Activated CD4-positive, alpha-beta T cell treated with anti-CD3 and anti-CD28 coated beads, Interleukin-2, Interleukin-4, amounts not matched to agents 100 ng/mL and 50 ng/mL, durations not matched to agents 16 hours and 8 hours (primary cell): ENCODE measurements around the gene PLAAT2.

Experiments
- DNase-seq: peaks from one replicate; pipeline ENCODE4 v3.0.0-alpha.2; 2020; ENCODE audit warnings: low spot score

PLAAT2 gene

DNA sequence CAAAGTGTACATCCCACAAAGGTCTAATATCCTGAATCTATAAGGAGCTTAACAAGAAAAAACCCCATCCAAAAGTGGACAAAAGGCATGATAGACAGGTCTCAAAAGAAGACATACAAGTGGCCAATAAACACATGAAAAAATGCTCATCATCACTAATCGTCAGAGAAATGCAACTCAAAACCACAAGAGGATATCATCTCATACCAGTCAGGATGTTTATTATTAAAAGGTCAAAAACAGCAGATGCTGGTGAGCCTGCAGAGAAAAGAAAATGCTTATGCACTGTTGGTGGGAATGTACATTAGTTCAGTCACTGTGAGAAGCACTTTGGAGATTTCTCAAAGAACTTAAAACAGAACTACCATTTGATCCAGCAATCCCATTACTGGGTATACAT, 44.6 kb downstream of the PLAAT2 start:
- no peak for DNase-seq

DNA sequence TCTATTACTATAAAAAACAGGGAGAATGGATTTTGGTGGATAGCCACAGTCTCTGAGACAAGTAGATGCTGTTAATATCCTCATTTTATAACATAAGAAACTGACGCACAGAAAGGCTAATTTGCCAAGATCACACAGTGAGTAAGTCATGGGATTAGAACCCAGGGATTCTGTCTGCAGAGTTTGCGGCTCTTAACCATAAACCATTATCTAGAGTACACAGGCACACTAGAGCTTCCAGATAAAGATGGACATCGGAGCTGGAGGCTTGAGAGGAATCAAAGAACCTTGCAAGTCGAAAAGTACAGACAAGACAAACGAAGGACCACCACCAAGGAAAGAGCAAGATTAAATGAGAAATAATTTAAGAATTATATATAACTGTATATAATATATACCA, 46.0 kb downstream of the PLAAT2 start:
- DNase-seq = no peak

- no peak for DNase-seq
Observed at GRCh38 chr11:63516109-63516508, 47.1 kb downstream of the PLAAT2 start.

DNA sequence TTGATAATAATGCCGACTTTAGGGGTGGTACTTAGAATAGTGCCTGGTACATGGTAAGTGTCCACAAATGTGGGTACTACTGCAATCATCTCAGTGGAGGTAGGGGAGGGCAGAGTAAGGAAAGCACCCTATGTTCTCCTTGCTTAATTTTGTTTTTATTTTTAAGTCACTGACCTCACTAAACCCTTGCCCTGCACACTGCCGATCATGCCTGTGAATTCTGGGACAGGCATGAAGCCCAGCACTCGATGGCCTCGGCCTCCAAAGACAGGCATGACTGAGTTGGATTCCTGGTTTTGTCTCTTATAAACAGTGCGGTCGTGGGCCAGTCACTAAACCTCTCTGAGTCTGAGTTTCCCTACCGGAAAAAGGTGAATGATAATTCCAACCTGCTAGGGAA, 50.4 kb downstream of the PLAAT2 start:
- no peak for DNase-seq

DNA sequence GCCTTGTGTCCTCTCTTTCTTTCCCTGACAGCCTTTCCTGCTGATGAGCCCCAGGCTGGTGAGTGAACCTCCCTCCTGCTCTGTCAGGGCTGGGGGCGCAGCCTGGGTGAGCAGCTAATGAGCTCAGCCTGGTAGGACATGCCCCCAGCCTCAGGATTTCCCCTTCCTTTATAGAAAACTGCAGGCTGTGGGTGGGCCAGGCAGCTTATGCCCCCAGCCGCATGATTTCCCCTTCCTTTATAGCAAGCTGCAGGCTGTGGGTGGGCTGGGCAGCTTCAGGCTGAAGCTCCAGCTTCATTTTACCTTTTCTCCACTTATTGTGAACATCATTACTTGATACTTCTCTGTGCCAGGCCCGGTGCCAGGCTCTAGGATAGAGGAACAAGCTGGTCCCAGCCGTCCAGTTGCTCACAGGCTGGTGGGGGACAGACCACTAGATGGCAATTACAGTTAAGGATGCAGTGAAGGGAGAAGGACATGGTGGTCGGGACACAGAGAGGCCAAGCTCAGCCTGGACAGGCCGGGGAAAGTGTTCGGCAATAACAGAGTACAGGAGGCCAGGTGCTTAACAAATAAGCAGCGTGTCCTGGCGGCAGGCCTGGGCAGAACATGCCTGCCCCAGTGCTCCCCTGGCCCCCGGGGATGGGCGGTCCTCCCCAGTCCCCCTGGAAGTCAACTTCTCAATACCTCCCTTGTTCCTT, 52.0 kb downstream of the PLAAT2 start:
- no peak for DNase-seq

GRCh38 chr11:63510360-63511047, 52.7 kb downstream of the PLAAT2 start:
- DNase-seq = no peak

GRCh38 chr11:63508745-63509144, 54.4 kb downstream of the PLAAT2 start:
- DNase-seq = no peak

DNA sequence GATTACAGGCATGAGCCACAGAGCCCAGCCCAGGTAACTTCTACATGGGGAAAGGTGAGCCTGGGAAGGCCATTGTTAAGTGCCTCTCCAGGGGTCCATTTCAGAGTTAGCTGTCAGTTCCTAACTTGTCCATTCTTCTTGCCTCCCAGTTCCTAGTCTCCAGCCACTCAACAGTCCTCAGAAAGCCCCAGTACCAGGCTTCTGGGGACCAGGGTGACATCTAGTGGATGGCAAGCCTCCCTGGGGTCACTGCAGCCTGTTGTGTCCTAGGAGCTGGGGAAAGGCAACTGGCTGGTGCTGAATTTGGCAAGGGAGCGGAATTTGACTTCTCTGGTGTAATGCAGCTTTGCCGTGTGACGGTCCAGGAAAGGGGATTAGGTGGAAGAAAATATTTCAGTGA, 55.2 kb downstream of the PLAAT2 start:
- DNase-seq = peak; percentile 11

GRCh38 chr11:63507511-63507910, 55.7 kb downstream of the PLAAT2 start:
- no peak for DNase-seq

GRCh38 chr11:63506876-63507275, 56.3 kb downstream of the PLAAT2 start:
- no peak for DNase-seq

GRCh38 chr11:63505857-63506528, 57.2 kb downstream of the PLAAT2 start, which contains the start of gene LGALS12:
LGALS12 (plus strand) TSS chr11:63506084; CDS start chr11:63506459, 375 bp downstream.
- DNase-seq = no peak

DNA sequence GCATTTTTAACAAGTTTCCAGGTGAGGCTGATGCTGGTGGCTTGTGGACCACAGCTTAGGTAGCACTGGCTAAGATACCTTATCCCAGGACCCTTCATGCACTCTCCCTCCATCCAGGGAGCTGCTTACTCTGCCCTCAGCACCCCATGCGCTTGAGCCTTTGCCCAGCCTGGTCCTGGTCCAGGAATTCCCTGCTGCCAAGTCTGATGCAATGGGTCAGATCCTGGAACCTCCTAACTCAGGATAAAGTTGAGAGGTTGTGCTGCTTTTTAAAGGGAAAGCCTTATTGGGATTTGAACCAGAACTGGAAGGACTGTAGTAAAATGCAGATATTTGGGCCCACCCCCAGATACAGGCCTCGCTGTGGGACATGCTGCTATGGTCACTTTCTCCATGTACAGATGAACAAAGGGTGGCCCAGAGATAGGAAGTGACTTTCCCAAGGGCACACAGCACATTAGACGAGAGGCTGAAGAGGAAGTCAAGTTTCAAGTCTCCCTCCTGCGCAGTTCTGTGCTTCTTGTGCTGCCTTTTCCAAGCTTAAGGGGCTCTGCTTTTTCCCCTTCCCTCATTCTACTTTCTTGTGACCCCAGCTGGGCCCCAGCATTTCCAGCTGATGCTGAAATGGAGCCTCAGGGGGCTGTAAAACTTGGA, 58.1 kb downstream of the PLAAT2 start:
- no peak for DNase-seq

DNA sequence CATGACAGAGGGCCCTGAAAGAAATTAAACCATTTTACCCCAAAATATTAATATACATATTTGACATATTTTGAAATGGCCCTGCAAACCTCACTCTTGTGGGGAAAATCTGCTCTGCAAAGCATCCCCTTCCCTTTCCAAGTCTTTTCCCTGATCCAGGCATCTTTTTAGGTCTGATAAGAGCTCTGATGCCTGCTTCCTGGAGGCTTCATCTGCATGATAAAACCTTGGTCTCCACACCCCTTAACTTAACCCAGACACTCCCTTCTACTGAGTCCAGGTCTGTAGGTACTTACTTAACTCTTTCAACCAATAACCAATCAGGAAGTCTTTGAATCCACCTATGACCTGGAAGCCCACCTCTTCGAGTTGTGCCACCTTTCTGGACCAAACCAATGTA, 59.1 kb downstream of the PLAAT2 start:
- DNase-seq = no peak

DNA sequence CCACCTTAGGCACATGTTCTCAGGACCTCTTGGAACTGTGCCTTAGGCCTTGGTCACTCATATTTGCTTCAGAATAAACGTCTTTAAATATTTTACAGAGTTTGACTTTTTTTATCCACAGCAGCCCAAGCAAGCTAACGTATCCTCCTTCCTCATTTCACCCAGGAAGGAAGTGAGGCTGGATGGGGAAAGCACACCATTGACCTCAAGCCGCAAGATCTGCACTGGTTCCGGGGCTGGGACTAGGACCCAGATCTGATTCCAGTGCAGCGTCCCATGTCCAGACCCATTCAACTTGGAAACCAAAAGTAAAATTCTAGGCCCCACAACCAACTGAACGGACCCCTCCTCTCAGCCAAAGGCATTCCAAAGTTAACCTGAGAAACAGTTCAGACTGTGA, 59.7 kb downstream of the PLAAT2 start:
- DNase-seq = no peak
